OCI-LY1 (cell line): ENCODE measurements around the gene RALGPS2.

Source experiments
- H2AFZ ChIP-seq: fragments of 200-600 bp; sonication (generic), shearing (Covaris generic); 2 replicates; pipeline ENCODE4 v1.6.0; 2014; ENCODE audit warnings: antibody characterized with exemption, mild to moderate bottlenecking, low read length
- H3F3A ChIP-seq: fragments of 200-600 bp; sonication (generic), shearing (Covaris generic); 2 replicates; pipeline ENCODE4 v1.6.0; 2014; ENCODE audit warnings: mild to moderate bottlenecking, antibody characterized with exemption, low read length, moderate library complexity; ENCODE audit not compliant: insufficient read depth
- H3K27ac ChIP-seq: fragments of 200-600 bp; sonication (generic); 2 replicates; pipeline ENCODE4 v1.5.1; 2014; ENCODE audit warnings: low read length, mixed run types, mild to moderate bottlenecking, low read depth; ENCODE audit not compliant: poor library complexity, severe bottlenecking
- H3K27me3 ChIP-seq: fragments of 200-600 bp; sonication (generic); 2 replicates; pipeline ENCODE4 v1.6.0; 2014; ENCODE audit warnings: antibody characterized with exemption, mild to moderate bottlenecking, low read length, moderate library complexity; ENCODE audit not compliant: insufficient read depth
- H3K36me3 ChIP-seq: fragments of 200-600 bp; sonication (generic); 2 replicates; pipeline ENCODE4 v1.6.1; 2014; ENCODE audit warnings: mild to moderate bottlenecking, antibody characterized with exemption, low read length, moderate library complexity, mixed read lengths; ENCODE audit not compliant: insufficient read depth
- H3K4me1 ChIP-seq: fragments of 200-600 bp; sonication (generic); 2 replicates; pipeline ENCODE4 v1.5.1; 2014; ENCODE audit warnings: mild to moderate bottlenecking, low read length, moderate library complexity; ENCODE audit not compliant: insufficient read depth, severe bottlenecking
- H3K4me2 ChIP-seq: fragments of 200-600 bp; sonication (generic), shearing (Covaris generic); 2 replicates; pipeline ENCODE4 v1.6.1; 2014; ENCODE audit warnings: low read length
- H3K4me3 ChIP-seq: fragments of 200-600 bp; sonication (generic); 2 replicates; pipeline ENCODE4 v1.5.1; 2014; ENCODE audit warnings: low read length, low read depth, mild to moderate bottlenecking, mixed read lengths; ENCODE audit not compliant: poor library complexity, severe bottlenecking
- H3K79me2 ChIP-seq: fragments of 200-600 bp; shearing (Covaris generic); 2 replicates; pipeline ENCODE4 v1.6.1; 2016; ENCODE audit warnings: mixed run types, low read length, mixed read lengths; ENCODE audit not compliant: insufficient read depth
- H3K9ac ChIP-seq: fragments of 200-600 bp; sonication (generic), shearing (Covaris generic); 2 replicates; pipeline ENCODE4 v1.6.1; 2014; ENCODE audit warnings: mild to moderate bottlenecking, low read length, mixed read lengths
- H3K9me2 ChIP-seq: fragments of 200-600 bp; sonication (generic), shearing (Covaris generic); 2 replicates; pipeline ENCODE4 v1.6.1; 2014; ENCODE audit warnings: low read depth, mild to moderate bottlenecking, low read length, mixed read lengths
- H3K9me3 ChIP-seq: fragments of 200-600 bp; shearing (Covaris generic); 2 replicates; pipeline ENCODE4 v1.6.1; 2014; ENCODE audit warnings: low read length, mixed read lengths
- H4K20me1 ChIP-seq: fragments of 200-600 bp; sonication (generic), shearing (Covaris generic); 2 replicates; pipeline ENCODE4 v1.6.0; 2016; ENCODE audit warnings: mild to moderate bottlenecking, low read length; ENCODE audit not compliant: insufficient read depth
- EZH2 ChIP-seq: fragments of 200-600 bp; sonication (generic), shearing (Covaris generic); IDR thresholded peaks from 2 replicates; pipeline ENCODE4 v1.8.0; 2017; ENCODE audit warnings: borderline replicate concordance, mixed run types, mild to moderate bottlenecking, antibody characterized with exemption, low read length, moderate library complexity, mixed read lengths
- TF ChIP-seq, protein P1 (sequence below): fragments of 200-600 bp; sonication (generic), shearing (Covaris generic); IDR thresholded peaks from 2 replicates; pipeline ENCODE4 v1.5.1; 2017; ENCODE audit warnings: mild to moderate bottlenecking, antibody characterized with exemption, low read length, moderate library complexity, mixed read lengths

The RALGPS2 gene

DNA sequence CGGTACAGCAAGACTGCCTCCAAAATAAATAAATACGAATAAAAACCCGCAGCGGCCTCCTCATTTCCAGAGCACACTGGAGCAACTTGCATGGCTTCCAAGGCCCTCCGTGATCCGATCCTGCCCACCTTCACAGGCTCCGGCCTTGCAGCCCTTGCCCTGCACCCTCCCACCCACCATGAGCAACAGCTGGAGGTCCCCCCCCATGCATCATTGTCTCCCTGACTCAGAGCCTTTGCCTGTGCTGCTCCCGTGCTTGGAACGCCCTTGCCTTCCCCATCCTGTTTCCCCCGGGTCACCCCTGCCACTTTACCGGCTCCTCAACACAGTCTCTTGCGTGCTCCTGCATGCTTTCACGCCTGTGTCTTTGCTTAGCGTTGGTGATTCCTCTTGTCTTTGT lies 216.8 kb downstream of the RALGPS2 start:
- no peaks in the 10 kb centered on the region for H3K79me2 ChIP-seq
- H3K36me3 ChIP-seq, result no peaks in the 10 kb centered on the region
- no peaks in the 10 kb centered on the region for H3F3A ChIP-seq
- no peaks in the 10 kb centered on the region for H3K9me2 ChIP-seq
- no peak overlapping the region for H3K4me3 ChIP-seq
- H3K27me3 ChIP-seq, result peaks cover 17% of the 10 kb centered on the region; the same call in 1 of the 2 replicates
- no peak overlapping the region for H3K27ac ChIP-seq
- H2AFZ ChIP-seq, result no peak overlapping the region
- no peaks in the 10 kb centered on the region for H3K4me1 ChIP-seq
- no peak for TF ChIP-seq EZH2
- TF ChIP-seq, protein P1, sequence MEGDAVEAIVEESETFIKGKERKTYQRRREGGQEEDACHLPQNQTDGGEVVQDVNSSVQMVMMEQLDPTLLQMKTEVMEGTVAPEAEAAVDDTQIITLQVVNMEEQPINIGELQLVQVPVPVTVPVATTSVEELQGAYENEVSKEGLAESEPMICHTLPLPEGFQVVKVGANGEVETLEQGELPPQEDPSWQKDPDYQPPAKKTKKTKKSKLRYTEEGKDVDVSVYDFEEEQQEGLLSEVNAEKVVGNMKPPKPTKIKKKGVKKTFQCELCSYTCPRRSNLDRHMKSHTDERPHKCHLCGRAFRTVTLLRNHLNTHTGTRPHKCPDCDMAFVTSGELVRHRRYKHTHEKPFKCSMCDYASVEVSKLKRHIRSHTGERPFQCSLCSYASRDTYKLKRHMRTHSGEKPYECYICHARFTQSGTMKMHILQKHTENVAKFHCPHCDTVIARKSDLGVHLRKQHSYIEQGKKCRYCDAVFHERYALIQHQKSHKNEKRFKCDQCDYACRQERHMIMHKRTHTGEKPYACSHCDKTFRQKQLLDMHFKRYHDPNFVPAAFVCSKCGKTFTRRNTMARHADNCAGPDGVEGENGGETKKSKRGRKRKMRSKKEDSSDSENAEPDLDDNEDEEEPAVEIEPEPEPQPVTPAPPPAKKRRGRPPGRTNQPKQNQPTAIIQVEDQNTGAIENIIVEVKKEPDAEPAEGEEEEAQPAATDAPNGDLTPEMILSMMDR, result no peak
- no peaks in the 10 kb centered on the region for H4K20me1 ChIP-seq
- no peak overlapping the region for H3K4me2 ChIP-seq
- H3K9ac ChIP-seq, result no peak overlapping the region
- H3K9me3 ChIP-seq, result no peaks in the 10 kb centered on the region

- no peaks in the 10 kb centered on the region for H3K9me2 ChIP-seq
- no peaks in the 10 kb centered on the region for H3K79me2 ChIP-seq
- H3K36me3 ChIP-seq, result no peaks in the 10 kb centered on the region
- no peaks in the 10 kb centered on the region for H3F3A ChIP-seq
- no peak overlapping the region for H2AFZ ChIP-seq
- H3K27ac ChIP-seq, result no peak overlapping the region
- no peaks in the 10 kb centered on the region for H4K20me1 ChIP-seq
- no peak overlapping the region for H3K9ac ChIP-seq
- H3K4me2 ChIP-seq, result no peak overlapping the region
- H3K4me1 ChIP-seq, result no peaks in the 10 kb centered on the region
- H3K9me3 ChIP-seq, result no peaks in the 10 kb centered on the region
- no peak for TF ChIP-seq EZH2
- TF ChIP-seq, protein P1, result no peak
- H3K4me3 ChIP-seq, result no peak overlapping the region
- peaks cover 17% of the 10 kb centered on the region; the same call in 1 of the 2 replicates for H3K27me3 ChIP-seq
Measured at GRCh38 chr1:178942285-178943198, 217.5 kb downstream of the RALGPS2 start.

GRCh38 chr1:178944729-178945128 lies 219.7 kb downstream of the RALGPS2 start:
- Histone ChIP-seq H3K9ac (no peak overlapping the region), H3K4me1 (no peaks in the 10 kb centered on the region), H3K36me3 (no peaks in the 10 kb centered on the region), H3K27ac (no peak overlapping the region), H3K9me3 (no peaks in the 10 kb centered on the region), H4K20me1 (no peaks in the 10 kb centered on the region), H3K4me2 (no peak overlapping the region), H3F3A (no peaks in the 10 kb centered on the region), H3K79me2 (no peaks in the 10 kb centered on the region), H3K27me3 (peaks cover 18% of the 10 kb centered on the region), H3K9me2 (no peaks in the 10 kb centered on the region), H2AFZ (no peak overlapping the region), H3K4me3 (no peak overlapping the region)
- no peak for TF ChIP-seq EZH2
- TF ChIP-seq, protein P1, result no peak
